ENCODE data around the gene POU3F3. TPM values are rescaled to one million over a fixed set of nuclear protein-coding genes. Genes with fewer than 3 reads are reported as not detected.
A peak's percentile ranks its signal among the peaks of the same experiment; 100 is the strongest.

Gene POU3F3
- total RNA-seq, 4 donors from 2014 or later = 0.20 to 25.6 (median 13.5) TPM; not detected in 1

DNA sequence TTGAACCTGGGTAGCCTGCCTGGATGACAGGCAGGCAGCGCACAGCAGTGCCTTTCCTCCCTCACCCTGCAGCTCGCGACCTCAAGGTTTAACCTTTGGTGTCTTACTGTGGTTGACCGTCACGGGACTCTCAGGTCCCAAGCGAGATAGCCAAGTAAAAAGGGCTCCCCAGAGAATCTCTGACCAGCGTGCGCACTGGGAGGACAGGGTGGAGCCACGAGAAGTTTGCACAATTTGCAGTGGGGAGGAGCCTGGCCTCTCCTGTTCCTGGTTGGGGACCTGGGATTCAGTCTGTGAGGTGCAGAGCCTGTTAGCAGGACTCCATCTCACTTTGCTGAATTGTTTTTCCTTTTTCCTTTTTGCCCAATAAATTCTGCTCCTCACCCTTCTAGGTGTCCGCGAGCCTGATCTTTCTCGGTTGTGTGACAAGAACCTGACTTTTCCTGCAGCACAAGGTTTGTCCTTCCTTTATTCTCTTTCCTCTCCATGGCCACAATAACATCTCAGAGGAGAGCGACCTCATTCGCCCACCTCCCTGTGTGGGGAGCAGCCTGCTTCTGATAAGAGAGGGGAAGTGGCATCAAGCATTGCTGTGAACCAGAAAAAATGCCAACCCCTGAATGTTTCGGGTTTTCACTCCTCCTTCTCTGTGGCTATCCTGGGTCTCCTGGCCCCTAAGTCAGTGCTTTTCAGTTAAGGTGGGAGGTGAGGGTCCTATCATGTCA is 36.2 kb downstream of the POU3F3 start:
- TF ChIP-seq CTCF (IDR thresholded peaks at IDR 0.05) = no peak
- no peak for TF ChIP-seq EP300 (IDR thresholded peaks at IDR 0.05)
- no peak for TF ChIP-seq POLR2A (IDR thresholded peaks at IDR 0.05)
- TF ChIP-seq POLR2AphosphoS5 (IDR thresholded peaks at IDR 0.05) = no peak
- no peak overlapping the region for H3K4me3 ChIP-seq
- H3K9me3 ChIP-seq = no peaks in the 10 kb centered on the region
- 84 to 85% methylated on average over 4 to 7 of the region's 15 CpGs for WGBS, 2 donors (ENCODE audit: low coverage in 1 of 2)
- peaks cover 24% of the 10 kb centered on the region for H3K27me3 ChIP-seq
- ATAC-seq = no peak
- H3K4me1 ChIP-seq = no peaks in the 10 kb centered on the region
- no peak overlapping the region for H3K27ac ChIP-seq
- H3K36me3 ChIP-seq = no peaks in the 10 kb centered on the region

DNA sequence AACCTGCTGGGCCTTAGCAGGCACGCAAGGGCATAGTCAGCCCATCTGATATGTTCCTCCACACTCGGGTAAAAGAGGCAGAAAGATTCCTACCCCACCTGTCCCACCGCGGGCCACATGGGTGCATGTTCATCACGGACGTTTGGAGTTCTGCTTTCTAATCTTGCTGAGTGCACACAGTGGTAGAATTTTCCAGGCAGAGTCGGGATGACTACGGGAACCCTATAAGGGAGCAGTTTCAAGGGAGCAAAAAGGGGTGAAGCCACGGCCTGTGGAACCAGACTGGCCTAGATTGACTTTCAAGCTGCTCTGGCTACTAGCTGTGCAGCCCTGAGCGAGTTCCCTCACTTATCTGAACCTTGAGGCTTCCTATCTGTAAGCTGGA is 36.8 kb downstream of the POU3F3 start:
- no peak for ATAC-seq
- Histone ChIP-seq H3K9me3 (no peaks in the 10 kb centered on the region), H3K4me1 (no peaks in the 10 kb centered on the region), H3K36me3 (no peaks in the 10 kb centered on the region), H3K4me3 (no peak overlapping the region), H3K27ac (no peak overlapping the region), H3K27me3 (peaks cover 19% of the 10 kb centered on the region)
- WGBS, 2 donors (ENCODE audit: low coverage in 1 of 2) = 83% methylated on average over 1 of the region's 10 CpGs; no CpG with 5 or more reads in 1 of the 2 donors
- TF ChIP-seq CTCF (IDR thresholded peaks at IDR 0.05) = no peak
- TF ChIP-seq POLR2A (IDR thresholded peaks at IDR 0.05) = no peak
- TF ChIP-seq EP300 (IDR thresholded peaks at IDR 0.05) = no peak
- no peak for TF ChIP-seq POLR2AphosphoS5 (IDR thresholded peaks at IDR 0.05)

DNA sequence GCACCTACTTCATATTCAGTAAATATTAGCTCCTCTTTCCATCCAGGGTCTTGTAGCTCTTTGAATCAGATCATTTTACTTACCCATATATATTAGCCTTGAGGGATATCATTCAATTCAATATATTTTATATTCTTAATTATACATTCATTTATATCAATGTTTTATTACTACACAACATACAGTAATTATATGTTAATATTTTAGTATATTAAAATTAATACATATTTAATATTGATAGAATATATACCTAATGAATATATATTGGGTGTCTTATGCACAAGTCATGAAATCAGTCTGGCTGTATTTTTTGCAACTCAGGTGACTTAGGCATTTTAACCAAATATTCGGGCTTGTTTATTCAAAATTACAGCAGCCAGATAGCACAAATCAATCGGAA is 37.2 kb downstream of the POU3F3 start:
- no peaks in the 10 kb centered on the region for H3K36me3 ChIP-seq
- peaks cover 0 to 4% (median 0%) of the 10 kb centered on the region in 3 donors for H3K9me3 ChIP-seq
- 57 to 96% methylated on average over 1 to 2 of the region's 2 CpGs for WGBS, 2 donors (ENCODE audit: low coverage in 1 of 2)
- no peaks in the 10 kb centered on the region for H3K4me1 ChIP-seq
- peaks cover 21% of the 10 kb centered on the region for H3K27me3 ChIP-seq
- H3K4me3 ChIP-seq = no peak overlapping the region
- H3K27ac ChIP-seq = no peak overlapping the region
- no peak for ATAC-seq
- TF ChIP-seq CTCF (IDR thresholded peaks at IDR 0.05) (no peak), EP300 (IDR thresholded peaks at IDR 0.05) (no peak)

- Histone ChIP-seq H3K4me3 (no peak overlapping the region), H3K27ac (no peak overlapping the region), H3K4me1 (no peaks in the 10 kb centered on the region), H3K36me3 (no peaks in the 10 kb centered on the region), H3K27me3 (peaks cover 44% of the 10 kb centered on the region), H3K9me3 (peaks cover 0 to 4% (median 0%) of the 10 kb centered on the region in 3 donors)
- WGBS, 2 donors (ENCODE audit: low coverage in 1 of 2) = 37 to 40% methylated on average over 7 of the region's 8 CpGs
- TF ChIP-seq EP300 (IDR thresholded peaks at IDR 0.05) (no peak), POLR2AphosphoS5 (IDR thresholded peaks at IDR 0.05) (no peak), POLR2A (IDR thresholded peaks at IDR 0.05) (no peak), CTCF (IDR thresholded peaks at IDR 0.05) (no peak)
- ATAC-seq = no peak
Measured at GRCh38 chr2:104896446-104896845, 42.5 kb downstream of the POU3F3 start.

DNA sequence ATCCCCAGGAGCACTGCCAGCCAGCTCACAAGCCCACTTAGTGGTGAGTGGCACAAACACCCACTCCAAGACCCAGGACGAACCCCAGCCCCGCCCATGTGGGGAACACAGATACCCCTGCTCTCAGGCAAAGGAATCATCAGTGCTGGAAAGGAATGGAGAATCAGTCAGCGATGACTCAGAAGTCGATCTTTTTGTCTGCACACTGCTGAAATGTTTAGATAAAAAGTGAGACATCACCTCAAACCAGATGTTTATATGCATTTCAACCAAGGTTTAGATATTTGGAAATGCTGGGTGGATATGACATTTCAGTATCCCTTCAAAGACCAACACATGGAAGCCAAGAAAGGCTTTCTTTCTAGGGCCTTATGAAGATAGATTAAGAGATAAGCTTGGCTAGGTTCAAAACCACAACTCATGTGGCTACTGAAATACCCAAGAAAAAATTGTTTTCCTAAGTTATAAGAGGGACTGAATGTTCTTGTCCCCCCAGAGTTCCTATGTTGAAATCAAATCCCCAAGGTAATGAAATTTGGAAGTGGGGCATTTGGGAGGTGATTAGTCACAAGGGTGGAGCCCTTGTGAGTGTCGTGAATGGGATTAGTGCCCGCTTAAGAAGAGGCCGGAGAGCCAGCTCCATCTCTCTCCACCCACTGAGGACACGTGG is 43.7 kb downstream of the POU3F3 start:
- peaks cover 0 to 4% (median 0%) of the 10 kb centered on the region in 3 donors for H3K9me3 ChIP-seq
- H3K4me3 ChIP-seq = no peak overlapping the region
- no peak for TF ChIP-seq CTCF (IDR thresholded peaks at IDR 0.05)
- TF ChIP-seq EP300 (IDR thresholded peaks at IDR 0.05) = no peak
- TF ChIP-seq POLR2A (IDR thresholded peaks at IDR 0.05) = no peak
- no peak for TF ChIP-seq POLR2AphosphoS5 (IDR thresholded peaks at IDR 0.05)
- peak; percentile 84 for ATAC-seq
- H3K27me3 ChIP-seq = peaks cover 49% of the 10 kb centered on the region
- WGBS, 2 donors (ENCODE audit: low coverage in 1 of 2) = 48% methylated on average over 8 of the region's 8 CpGs; no CpG with 5 or more reads in 1 of the 2 donors
- H3K4me1 ChIP-seq = no peaks in the 10 kb centered on the region
- no peaks in the 10 kb centered on the region for H3K36me3 ChIP-seq
- H3K27ac ChIP-seq = no peak overlapping the region
